NCI-H1417 treated with DMSO at 0.1 percent for 48 hours (cell line): Measurements from ENCODE around the gene TSHZ1.
A peak's percentile ranks its signal among the peaks of the same experiment; 100 is the strongest.

Experiments
- DNase-seq: peaks from one replicate; lab custom pipeline; 2025; lab: John Stamatoyannopoulos, UW

TSHZ1 gene

GRCh38 chr18:75222407-75222806 lies 11.8 kb downstream of the TSHZ1 start:
- DNase-seq: no peak

GRCh38 chr18:75223687-75224347 lies 13.2 kb downstream of the TSHZ1 start:
- peak; percentile 88 for DNase-seq

GRCh38 chr18:75226286-75226955 lies 15.8 kb downstream of the TSHZ1 start:
- no peak for DNase-seq

- DNase-seq: no peak
These were observed 16.3 kb downstream of the TSHZ1 start for GRCh38 chr18:75226956-75227316.

- no peak for DNase-seq
These were observed 17.1 kb downstream of the TSHZ1 start for GRCh38 chr18:75227535-75228296.

- DNase-seq: no peak
These were observed 18.4 kb downstream of the TSHZ1 start for GRCh38 chr18:75228967-75229366.

- DNase-seq: no peak
These were observed 18.8 kb downstream of the TSHZ1 start for GRCh38 chr18:75229437-75229836.

- peak; percentile 79 for DNase-seq
These were observed 19.8 kb downstream of the TSHZ1 start for GRCh38 chr18:75230163-75231052.

- DNase-seq: no peak
These were observed 20.4 kb downstream of the TSHZ1 start for GRCh38 chr18:75231053-75231406.

- DNase-seq: no peak
These were observed 24.3 kb downstream of the TSHZ1 start for GRCh38 chr18:75234901-75235300.

- DNase-seq: no peak
These were observed 25.3 kb downstream of the TSHZ1 start for GRCh38 chr18:75235896-75236295.

- DNase-seq: no peak
These were observed 27.5 kb downstream of the TSHZ1 start for GRCh38 chr18:75238100-75238499.

GRCh38 chr18:75238786-75239185 lies 28.2 kb downstream of the TSHZ1 start:
- no peak for DNase-seq

- no peak for DNase-seq
These were observed 29.8 kb downstream of the TSHZ1 start for GRCh38 chr18:75240433-75240832.

- no peak for DNase-seq
These were observed 31.1 kb downstream of the TSHZ1 start for GRCh38 chr18:75241705-75242104.

GRCh38 chr18:75244351-75245313 lies 34.0 kb downstream of the TSHZ1 start:
- no peak for DNase-seq

- DNase-seq: no peak
These were observed 36.4 kb downstream of the TSHZ1 start for GRCh38 chr18:75246721-75247610.

- DNase-seq: peak; percentile 92
These were observed 37.2 kb downstream of the TSHZ1 start for GRCh38 chr18:75247611-75248421.
